ENCODE measurements around the gene FZR1. TPM values are rescaled to one million over a fixed set of nuclear protein-coding genes. Genes with fewer than 3 reads are reported as not detected.
A peak's percentile ranks its signal among the peaks of the same experiment; 100 is the strongest.

The FZR1 gene
- total and polyA plus RNA-seq, 9 of the 15 experiments (the other 6 are each of a cell fraction or from before 2014, with no cell fraction given): 0.18 to 48.0 (median 22.2) TPM

GRCh38 chr19:3580156-3580934, 74.2 kb downstream of the FZR1 start (continued):
- TF ChIP-seq NCOA4 (IDR thresholded peaks at IDR 0.05; ENCODE audit: partially characterized antibody): no peak
- TF ChIP-seq RBM14 (IDR thresholded peaks at IDR 0.05; ENCODE audit: borderline replicate concordance, insufficient read depth, low read depth, low read length): no peak
- no peak for TF ChIP-seq ZBTB40 (IDR thresholded peaks at IDR 0.05)
- TF ChIP-seq ZBTB40 (CRISPR knock-in tag; IDR thresholded peaks at IDR 0.05): no peak
- TF ChIP-seq MYNN (IDR thresholded peaks at IDR 0.05): no peak
- TF ChIP-seq MYNN (CRISPR knock-in tag; IDR thresholded peaks at IDR 0.05): no peak
- TF ChIP-seq ZBTB11 (CRISPR knock-in tag; IDR thresholded peaks at IDR 0.05): no peak
- TF ChIP-seq SOX6 (IDR thresholded peaks at IDR 0.05): peak; percentile 56; the same call in 1 of the 2 replicates
- no peak for TF ChIP-seq SAFB (IDR thresholded peaks at IDR 0.05; ENCODE audit: borderline replicate concordance, low read depth, low read length)
- TF ChIP-seq DIDO1 (tag; IDR thresholded peaks at IDR 0.05; ENCODE audit: low read depth): no peak
- no peak for TF ChIP-seq HNRNPLL (IDR thresholded peaks at IDR 0.05; ENCODE audit: low read depth, low read length, poor library complexity, severe bottlenecking)
- TF ChIP-seq CREB1 (IDR thresholded peaks at IDR 0.05): no peak
- no peak for TF ChIP-seq CREB1 (CRISPR knock-in tag; IDR thresholded peaks at IDR 0.05)
- TF ChIP-seq FOXO4 (CRISPR knock-in tag; IDR thresholded peaks at IDR 0.05): no peak
